DOHH2 (cell line): Measurements from ENCODE around the gene POC1B.

Experiments
- H3F3A ChIP-seq: fragments of 200-600 bp; sonication (generic), shearing (Covaris generic); 2 replicates; pipeline ENCODE4 v1.6.0; 2016; ENCODE audit warnings: antibody characterized with exemption, mild to moderate bottlenecking; ENCODE audit not compliant: control insufficient read depth, insufficient read depth
- H3K27ac ChIP-seq: fragments of 200-600 bp; sonication (generic); 2 replicates; pipeline ENCODE4 v1.5.1; 2014; ENCODE audit warnings: low read depth, mild to moderate bottlenecking, low read length, moderate library complexity
- H3K27me3 ChIP-seq: fragments of 200-600 bp; sonication (generic); 2 replicates; pipeline ENCODE4 v1.6.1; 2014; ENCODE audit warnings: mild to moderate bottlenecking, low read length, mixed read lengths; ENCODE audit not compliant: control insufficient read depth
- H3K36me3 ChIP-seq: fragments of 200-600 bp; sonication (generic); 2 replicates; pipeline ENCODE4 v1.6.1; 2014; ENCODE audit warnings: mild to moderate bottlenecking, low read length, moderate library complexity, mixed read lengths; ENCODE audit not compliant: control insufficient read depth
- H3K4me1 ChIP-seq: fragments of 200-600 bp; sonication (generic); 2 replicates; pipeline ENCODE4 v1.6.1; 2014; ENCODE audit warnings: mild to moderate bottlenecking, low read length, mixed read lengths; ENCODE audit not compliant: control insufficient read depth
- H3K4me2 ChIP-seq: fragments of 200-600 bp; sonication (generic); 2 replicates; pipeline ENCODE4 v1.6.0; 2014; ENCODE audit warnings: mild to moderate bottlenecking, low read length, moderate library complexity
- H3K4me3 ChIP-seq: fragments of 200-600 bp; sonication (generic); 2 replicates; pipeline ENCODE4 v1.5.1; 2014; ENCODE audit warnings: mild to moderate bottlenecking, low read length, mixed read lengths
- H3K79me2 ChIP-seq: fragments of 200-600 bp; sonication (generic); 2 replicates; pipeline ENCODE4 v1.6.1; 2014; ENCODE audit warnings: mild to moderate bottlenecking, low read length, mixed read lengths; ENCODE audit not compliant: control insufficient read depth
- H3K9me2 ChIP-seq: fragments of 200-600 bp; sonication (generic); replicated peaks from 2 replicates; pipeline ENCODE4 v1.6.1; 2014; ENCODE audit warnings: mild to moderate bottlenecking, low read length, mixed read lengths; ENCODE audit not compliant: control insufficient read depth
- H3K9me3 ChIP-seq: fragments of 200-600 bp; sonication (generic); 2 replicates; pipeline ENCODE4 v1.6.1; 2014; ENCODE audit warnings: antibody characterized with exemption, low read length, mixed read lengths; ENCODE audit not compliant: control insufficient read depth, insufficient read depth
- H4K20me1 ChIP-seq: fragments of 200-600 bp; sonication (generic); 2 replicates; pipeline ENCODE4 v1.6.0; 2014; ENCODE audit warnings: low read depth, mild to moderate bottlenecking, antibody characterized with exemption, low read length, moderate library complexity; ENCODE audit not compliant: control insufficient read depth, insufficient read depth
- CTCF ChIP-seq: fragments of 200-600 bp; sonication (generic); IDR thresholded peaks from one replicate; pipeline ENCODE4 v1.5.1; 2014; ENCODE audit warnings: antibody characterized with exemption, mild to moderate bottlenecking, low read depth, low read length; ENCODE audit not compliant: poor library complexity, severe bottlenecking
- EZH2phosphoT487 ChIP-seq: fragments of 200-600 bp; sonication (generic); IDR thresholded peaks from 2 replicates; pipeline ENCODE4 v1.6.1; 2017; ENCODE audit warnings: borderline replicate concordance, mild to moderate bottlenecking, antibody characterized with exemption, low read length, moderate library complexity, mixed read lengths

POC1B gene

GRCh38 chr12:89421092-89421835 lies 104.6 kb downstream of the POC1B start:
- no peak overlapping the region for H3K4me2 ChIP-seq
- no peaks in the 10 kb centered on the region for H3K27me3 ChIP-seq
- TF ChIP-seq EZH2phosphoT487 = no peak
- TF ChIP-seq CTCF = peak; percentile 8
- no peaks in the 10 kb centered on the region for H3K9me3 ChIP-seq
- H3K4me3 ChIP-seq = no peak overlapping the region
- H3K36me3 ChIP-seq = no peaks in the 10 kb centered on the region
- H3F3A ChIP-seq = no peaks in the 10 kb centered on the region
- H3K4me1 ChIP-seq = no peaks in the 10 kb centered on the region
- no peaks in the 10 kb centered on the region for H3K79me2 ChIP-seq
- H4K20me1 ChIP-seq = no peaks in the 10 kb centered on the region
- H3K9me2 ChIP-seq = no peaks in the 10 kb centered on the region
- no peak overlapping the region for H3K27ac ChIP-seq

- H3K9me2 ChIP-seq = no peaks in the 10 kb centered on the region
These were observed 107.5 kb downstream of the POC1B start for GRCh38 chr12:89418228-89418910.

GRCh38 chr12:89417246-89417977 lies 108.4 kb downstream of the POC1B start:
- Histone ChIP-seq H3K9me3 (no peaks in the 10 kb centered on the region), H3K36me3 (no peaks in the 10 kb centered on the region), H4K20me1 (no peaks in the 10 kb centered on the region), H3K79me2 (no peaks in the 10 kb centered on the region), H3K27me3 (no peaks in the 10 kb centered on the region), H3K4me2 (no peak overlapping the region), H3K4me3 (no peak overlapping the region), H3K27ac (no peak overlapping the region), H3K9me2 (no peaks in the 10 kb centered on the region), H3K4me1 (no peaks in the 10 kb centered on the region), H3F3A (no peaks in the 10 kb centered on the region)
- TF ChIP-seq EZH2phosphoT487 = no peak
- no peak for TF ChIP-seq CTCF

More at GRCh38 chr12:89418228-89418910, 107.5 kb downstream of the POC1B start:
- Histone ChIP-seq H3K27me3 (no peaks in the 10 kb centered on the region), H3K9me3 (no peaks in the 10 kb centered on the region), H3K4me1 (no peaks in the 10 kb centered on the region), H3F3A (no peaks in the 10 kb centered on the region), H3K27ac (no peak overlapping the region), H3K79me2 (no peaks in the 10 kb centered on the region), H3K36me3 (no peaks in the 10 kb centered on the region), H3K4me3 (no peak overlapping the region), H3K4me2 (no peak overlapping the region), H4K20me1 (no peaks in the 10 kb centered on the region)
- TF ChIP-seq EZH2phosphoT487 = no peak
- no peak for TF ChIP-seq CTCF
